ENCODE results near the gene ISL1.

DNA sequence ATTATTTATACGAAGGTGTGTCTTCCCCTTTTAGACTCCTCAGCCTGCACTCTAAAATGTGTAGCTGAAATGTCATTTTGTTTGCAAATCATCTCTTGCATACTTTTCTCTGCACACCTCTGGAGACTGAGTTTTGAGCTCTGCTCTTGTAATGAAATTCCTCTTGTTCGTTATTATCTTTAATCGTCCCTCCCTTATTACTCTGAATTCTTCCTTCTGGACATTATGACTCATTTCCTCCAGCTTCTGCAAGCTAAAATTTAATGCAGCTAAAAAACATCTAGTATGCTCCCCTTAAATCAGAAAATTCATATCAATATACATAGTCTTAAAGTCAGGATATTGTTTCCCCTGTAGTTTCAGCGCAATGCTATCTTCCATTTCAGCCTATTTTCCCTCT is 13.5 kb downstream of the ISL1 start:
- TF ChIP-seq, protein P1, sequence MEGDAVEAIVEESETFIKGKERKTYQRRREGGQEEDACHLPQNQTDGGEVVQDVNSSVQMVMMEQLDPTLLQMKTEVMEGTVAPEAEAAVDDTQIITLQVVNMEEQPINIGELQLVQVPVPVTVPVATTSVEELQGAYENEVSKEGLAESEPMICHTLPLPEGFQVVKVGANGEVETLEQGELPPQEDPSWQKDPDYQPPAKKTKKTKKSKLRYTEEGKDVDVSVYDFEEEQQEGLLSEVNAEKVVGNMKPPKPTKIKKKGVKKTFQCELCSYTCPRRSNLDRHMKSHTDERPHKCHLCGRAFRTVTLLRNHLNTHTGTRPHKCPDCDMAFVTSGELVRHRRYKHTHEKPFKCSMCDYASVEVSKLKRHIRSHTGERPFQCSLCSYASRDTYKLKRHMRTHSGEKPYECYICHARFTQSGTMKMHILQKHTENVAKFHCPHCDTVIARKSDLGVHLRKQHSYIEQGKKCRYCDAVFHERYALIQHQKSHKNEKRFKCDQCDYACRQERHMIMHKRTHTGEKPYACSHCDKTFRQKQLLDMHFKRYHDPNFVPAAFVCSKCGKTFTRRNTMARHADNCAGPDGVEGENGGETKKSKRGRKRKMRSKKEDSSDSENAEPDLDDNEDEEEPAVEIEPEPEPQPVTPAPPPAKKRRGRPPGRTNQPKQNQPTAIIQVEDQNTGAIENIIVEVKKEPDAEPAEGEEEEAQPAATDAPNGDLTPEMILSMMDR (conservative IDR thresholded peaks at IDR 0.05) = no peak
- TF ChIP-seq EZH2 (IDR thresholded peaks at IDR 0.05; ENCODE audit: low read depth) = no peak
